ENCODE measurements around the gene DCTN4. TPM values are rescaled to one million over a fixed set of nuclear protein-coding genes. Genes with fewer than 3 reads are reported as not detected.
A peak's percentile ranks its signal among the peaks of the same experiment; 100 is the strongest.

DCTN4 gene
- total RNA-seq, 1 experiment from 2014 or later = 48.5 TPM

GRCh38 chr5:150785950-150786349, 27.1 kb upstream of the DCTN4 start:
- Histone ChIP-seq H2BK120ac (ENCODE audit: low read depth, low read length, poor library complexity, severe bottlenecking) (no peak overlapping the region), H2AK5ac (ENCODE audit: insufficient read length, low read length) (no peak overlapping the region), H2BK5ac (ENCODE audit: insufficient read length, low read length) (no peak overlapping the region), H3K23me2 (ENCODE audit: insufficient read length, low read depth, low read length, poor library complexity, severe bottlenecking) (no peaks in the 10 kb centered on the region), H2BK15ac (ENCODE audit: low read depth, low read length) (no peak overlapping the region), H3K27me3 (ENCODE audit: insufficient read depth, low read length) (no peaks in the 10 kb centered on the region; the same call in 1 of the 2 replicates), H3T11ph (ENCODE audit: low read length) (no peak overlapping the region), H3K9me3 (ENCODE audit: control insufficient read depth, low read depth, low read length) (no peaks in the 10 kb centered on the region), H3K4me1 (ENCODE audit: insufficient read depth, low read length) (peaks cover 20% of the 10 kb centered on the region), H2BK12ac (ENCODE audit: insufficient read length, low read depth, low read length) (no peak overlapping the region), H2BK20ac (ENCODE audit: low read depth, low read length, poor library complexity, severe bottlenecking) (no peak overlapping the region), H2AFZ (ENCODE audit: low read length) (no peak overlapping the region), H3K56ac (ENCODE audit: insufficient read length, low read depth, low read length) (no peak overlapping the region), H4K8ac (replicated peaks; ENCODE audit: insufficient read length, low read depth, low read length) (no peak overlapping the region), H3K79me2 (ENCODE audit: insufficient read depth, low read length) (peaks cover 2% of the 10 kb centered on the region; the same call in 1 of the 2 replicates), H3K27ac (ENCODE audit: insufficient read length, low read depth, low read length) (no peak overlapping the region), H3K4me2 (ENCODE audit: insufficient read depth, insufficient read length, low read length) (no peak overlapping the region), H3K79me1 (ENCODE audit: insufficient read depth, low read depth, low read length, poor library complexity, severe bottlenecking) (no peaks in the 10 kb centered on the region), H4K5ac (ENCODE audit: insufficient read length, low read depth, low read length) (no peak overlapping the region), H3K4ac (ENCODE audit: low read depth, low read length) (no peak overlapping the region), H3K23ac (ENCODE audit: insufficient read length, low read depth, low read length) (no peak overlapping the region), H4K20me1 (ENCODE audit: control insufficient read depth, insufficient read depth, insufficient read length) (no peaks in the 10 kb centered on the region), H4K91ac (ENCODE audit: insufficient read length, low read depth, low read length) (no peak overlapping the region), H3K14ac (ENCODE audit: insufficient read depth, low read length) (no peak overlapping the region), H3K9ac (ENCODE audit: extremely low read depth, insufficient read length, low read length) (no peak overlapping the region), H3K18ac (ENCODE audit: insufficient read length, low read depth, low read length) (no peak overlapping the region)
- H3K4me3 Mint-ChIP-seq = peak overlapping the region in 1 of 2 experiments; percentile 18; a peak in 1 of 5 replicates
- H3K36me3 Mint-ChIP-seq (ENCODE audit: insufficient read depth in 1 of 3, low read depth in 3 of 3) = peaks cover 24 to 44% (median 25%) of the 10 kb centered on the region in 3 experiments
- H3K4me1 Mint-ChIP-seq = peaks cover 74 to 81% of the 10 kb centered on the region in 2 experiments
- TF ChIP-seq, protein P1, sequence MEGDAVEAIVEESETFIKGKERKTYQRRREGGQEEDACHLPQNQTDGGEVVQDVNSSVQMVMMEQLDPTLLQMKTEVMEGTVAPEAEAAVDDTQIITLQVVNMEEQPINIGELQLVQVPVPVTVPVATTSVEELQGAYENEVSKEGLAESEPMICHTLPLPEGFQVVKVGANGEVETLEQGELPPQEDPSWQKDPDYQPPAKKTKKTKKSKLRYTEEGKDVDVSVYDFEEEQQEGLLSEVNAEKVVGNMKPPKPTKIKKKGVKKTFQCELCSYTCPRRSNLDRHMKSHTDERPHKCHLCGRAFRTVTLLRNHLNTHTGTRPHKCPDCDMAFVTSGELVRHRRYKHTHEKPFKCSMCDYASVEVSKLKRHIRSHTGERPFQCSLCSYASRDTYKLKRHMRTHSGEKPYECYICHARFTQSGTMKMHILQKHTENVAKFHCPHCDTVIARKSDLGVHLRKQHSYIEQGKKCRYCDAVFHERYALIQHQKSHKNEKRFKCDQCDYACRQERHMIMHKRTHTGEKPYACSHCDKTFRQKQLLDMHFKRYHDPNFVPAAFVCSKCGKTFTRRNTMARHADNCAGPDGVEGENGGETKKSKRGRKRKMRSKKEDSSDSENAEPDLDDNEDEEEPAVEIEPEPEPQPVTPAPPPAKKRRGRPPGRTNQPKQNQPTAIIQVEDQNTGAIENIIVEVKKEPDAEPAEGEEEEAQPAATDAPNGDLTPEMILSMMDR (conservative IDR thresholded peaks at IDR 0.05) = no peak
- no CpG with 5 or more reads among the region's 1 CpG for WGBS (ENCODE audit: extremely low coverage, insufficient read length, low lambda C conversion rate)
- H3K27me3 Mint-ChIP-seq (ENCODE audit: low read depth) = peaks cover 12% of the 10 kb centered on the region
- peaks cover 12 to 16% of the 10 kb centered on the region in 2 experiments for H3K9me3 Mint-ChIP-seq
- no peak for DNase-seq
- H3K27ac Mint-ChIP-seq = no peak overlapping the region

Data from H9 (cell line).